A549 (cell line): Measurements from ENCODE around the gene STRN3. TPM values are rescaled to one million over a fixed set of nuclear protein-coding genes. Genes with fewer than 3 reads are reported as not detected.
"Not testable (repeated sequence)": the region's sequence is repeated elsewhere in the genome, so short reads cannot be mapped to it uniquely, and the experiment has no call there.

Experiments used
- ATAC-seq, 2 experiments: fragments of 200-7000 bp in 1 of 2; fragments of >200 bp in 1 of 2; cut with Nextera tagmentation in 1 of 2; cut with Tn5 transposase in 1 of 2; 3 replicates each; pipeline versions ENCODE4 v1.8.0 to v1.9.1; 2018 to 2020; ENCODE audit warnings: mild to moderate bottlenecking in 1 of 2, moderate library complexity in 1 of 2
- CTCF ChIA-PET: fragments of 300-600 bp; sonication (Branson Sonifier 250); formaldehyde crosslinking; extraction: SDS; loops from one replicate; lab custom pipeline; 2021; ENCODE audit warnings: antibody characterized with exemption, inconsistent platforms; lab: Yijun Ruan, JAX
- POLR2A ChIA-PET: fragments of 350-600 bp; formaldehyde crosslinking; extraction: SDS; loops from one replicate; lab custom pipeline; 2021; ENCODE audit warnings: antibody characterized with exemption, inconsistent platforms; lab: Yijun Ruan, JAX
- DNase-seq, 2 experiments: peaks; one replicate each; pipeline versions ENCODE4 v3.0.0 to v3.0.0-alpha.2; 2011 to 2016; ENCODE audit warnings: low read depth in 1 of 2, low spot score in 1 of 2
- FAIRE-seq: peaks from 2 replicates; lab custom pipeline; 2011; peaks lifted over from hg19 to GRCh38; lab: Jason Lieb, UNC
- H3K27ac ChIP-seq, 2 experiments: fragments of >200 bp; sonication (Bioruptor Twin); formaldehyde crosslinking; 3 replicates each; pipeline ENCODE4 v1.5.1; 2016 to 2017
- H3K4me1 ChIP-seq: fragments of >200 bp; sonication (Bioruptor Twin); formaldehyde crosslinking; 3 replicates; pipeline ENCODE4 v1.6.1; 2016
- H3K4me2 ChIP-seq: fragments of >200 bp; sonication (Bioruptor Twin); formaldehyde crosslinking; 3 replicates; pipeline ENCODE4 v1.6.1; 2016
- H3K4me3 ChIP-seq: fragments of >200 bp; sonication (Bioruptor Twin); formaldehyde crosslinking; 3 replicates; pipeline ENCODE4 v1.5.1; 2016
- H3K9me3 ChIP-seq: fragments of >200 bp; sonication (Bioruptor Twin); formaldehyde crosslinking; 3 replicates; pipeline ENCODE4 v1.6.1; 2016
- CEBPB ChIP-seq, 2 experiments: fragments of >200 bp in 1 of 2; sonication (Bioruptor Twin) in 1 of 2; formaldehyde crosslinking in 1 of 2; IDR thresholded peaks; 2 replicates each; pipeline ENCODE4 v1.6.1; 2012 to 2016
- CTCF ChIP-seq: fragments of >200 bp; sonication (Bioruptor Twin); formaldehyde crosslinking; IDR thresholded peaks from 3 replicates; pipeline ENCODE4 v1.5.1; 2016
- FOSL2 ChIP-seq, 2 experiments: fragments of 450-650 bp in 1 of 2; fragments of >200 bp in 1 of 2; sonication (Bioruptor Twin) in 1 of 2; formaldehyde crosslinking; IDR thresholded peaks; 2 replicates each; pipeline versions ENCODE4 v1.5.0 to v1.6.1; 2016 to 2020; ENCODE audit warnings: mild to moderate bottlenecking in 1 of 2, moderate library complexity in 1 of 2
- FOXS1 ChIP-seq: fragments of 250-450 bp; sonication (Bioruptor Pico); IDR thresholded peaks from 2 replicates; pipeline ENCODE4 v1.5.0; 2020; ENCODE audit warnings: mild to moderate bottlenecking, moderate library complexity
- HOXA7 ChIP-seq: fragments of 250-450 bp; sonication (Bioruptor Pico); IDR thresholded peaks from 2 replicates; pipeline ENCODE4 v1.5.0; 2020; ENCODE audit warnings: mild to moderate bottlenecking, moderate library complexity
- MAX ChIP-seq: IDR thresholded peaks from 2 replicates; pipeline ENCODE4 v1.6.1; 2012
- MAZ ChIP-seq: fragments of 150-350 bp; IDR thresholded peaks from 2 replicates; pipeline ENCODE4 v1.6.1; 2014; ENCODE audit warnings: antibody characterized with exemption, low read depth, low read length, borderline replicate concordance
- NFE2L2 ChIP-seq: fragments of 150-350 bp; conservative IDR thresholded peaks from 2 replicates; pipeline ENCODE4 v1.6.1; 2014; ENCODE audit warnings: low read length
- POLR2A ChIP-seq: IDR thresholded peaks from 2 replicates; pipeline ENCODE4 v1.6.1; 2012; ENCODE audit warnings: mild to moderate bottlenecking, low read length
- POLR2AphosphoS2 ChIP-seq: conservative IDR thresholded peaks from 2 replicates; pipeline ENCODE4 v1.6.1; 2012; ENCODE audit warnings: low read length, improper control_type of control experiment, inconsistent platforms
- RAD21 ChIP-seq, 2 experiments: fragments of >200 bp in 1 of 2; sonication (Bioruptor Twin) in 1 of 2; formaldehyde crosslinking in 1 of 2; IDR thresholded peaks in 1 of 2; conservative IDR thresholded peaks in 1 of 2; 2 replicates in 1 of 2; 3 replicates in 1 of 2; pipeline ENCODE4 v1.6.1; 2012 to 2018; ENCODE audit warnings: inconsistent platforms in 1 of 2
- SMC3 ChIP-seq: fragments of >200 bp; sonication (Bioruptor Twin); formaldehyde crosslinking; IDR thresholded peaks from 3 replicates; pipeline ENCODE4 v1.6.1; 2018; ENCODE audit warnings: inconsistent platforms
- WGBS: methylation state at CpG from one replicate; pipeline ENCODE4 v1.1.6; 2017; ENCODE audit errors: missing lambda C conversion rate; 5-methylcytosine and 5-hydroxymethylcytosine counted together
- polyA plus RNA-seq, 4 experiments: library from polyadenylated mRNA; depleted of rRNA in 3 of 4; stranded (reverse); fragments of >200 nt; fragmentation: RNase III in 1 of 4; extraction: RNeasy Plus Mini Kit Qiagen cat#74134 plus additional on column Dnase treatment in 1 of 4; gene quantifications; 2 replicates in 3 of 4; 3 replicates in 1 of 4; pipeline ENCODE4 v1.2.3, GENCODE V29; 2011 to 2017
- TF ChIP-seq, protein P1 (sequence below): fragments of 450-650 bp; IDR thresholded peaks from 2 replicates; pipeline ENCODE4 v1.6.1; 2014; ENCODE audit warnings: antibody characterized with exemption
- TF ChIP-seq, protein P2 (sequence below): IDR thresholded peaks from 2 replicates; pipeline ENCODE4 v1.6.1; 2012

STRN3 gene
- polyA plus RNA-seq, 2 of the 4 experiments (the other 2 are of a cell fraction) = 22.1 to 44.8 TPM

GRCh38 chr14:30967364-30968098 is 58.6 kb downstream of the STRN3 start:
- POLR2A ChIA-PET, H3K9me3 ChIP-seq, FAIRE-seq, CTCF ChIA-PET: not testable (repeated sequence)
- ATAC-seq = peak in 1 of 2 experiments; percentile 62; a peak in 3 of 6 replicates
- 2% methylated on average over 11 of the region's 11 CpGs for WGBS
- Histone ChIP-seq H3K27ac (peak overlapping the region; percentile 62 to 81), H3K4me3 (peak overlapping the region; percentile 30), H3K4me1 (peaks cover 52% of the 10 kb centered on the region), H3K4me2 (peak overlapping the region; percentile 97)
- peak in 1 of 2 experiments; percentile 44 for DNase-seq
- 0 out of 2 replicates have a peak, but pooled peaks have one; percentile 30 for TF ChIP-seq MAX

- ATAC-seq (peak; percentile 91 to 94), FAIRE-seq (no peak), DNase-seq (peak; percentile 23 to 53)
- 0 out of 5 replicates have a peak, but pooled peaks of 1 of the 2 experiments have one; percentile 0 for TF ChIP-seq RAD21 (conservative IDR thresholded peaks at IDR 0.05 in 1 of 2, IDR thresholded peaks at IDR 0.05 in 1 of 2)
- no peak for TF ChIP-seq FOSL2 (IDR thresholded peaks at IDR 0.05)
- TF ChIP-seq FOSL2 (CRISPR knock-in tag; IDR thresholded peaks at IDR 0.05) = peak; percentile 3; the same call in 1 of the 2 replicates
- TF ChIP-seq POLR2AphosphoS2 = no peak
- TF ChIP-seq, protein P1, sequence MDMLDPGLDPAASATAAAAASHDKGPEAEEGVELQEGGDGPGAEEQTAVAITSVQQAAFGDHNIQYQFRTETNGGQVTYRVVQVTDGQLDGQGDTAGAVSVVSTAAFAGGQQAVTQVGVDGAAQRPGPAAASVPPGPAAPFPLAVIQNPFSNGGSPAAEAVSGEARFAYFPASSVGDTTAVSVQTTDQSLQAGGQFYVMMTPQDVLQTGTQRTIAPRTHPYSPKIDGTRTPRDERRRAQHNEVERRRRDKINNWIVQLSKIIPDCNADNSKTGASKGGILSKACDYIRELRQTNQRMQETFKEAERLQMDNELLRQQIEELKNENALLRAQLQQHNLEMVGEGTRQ = no peak
- no peak for TF ChIP-seq FOXS1
- POLR2A ChIA-PET = no interaction called here
- H3K27ac ChIP-seq = peak overlapping the region; percentile 62 to 81
- peak overlapping the region; percentile 30 for H3K4me3 ChIP-seq
- peak overlapping the region; percentile 97 for H3K4me2 ChIP-seq
- no peaks in the 10 kb centered on the region for H3K9me3 ChIP-seq
- WGBS = 16% methylated on average over 15 of the region's 15 CpGs
- peaks cover 50% of the 10 kb centered on the region for H3K4me1 ChIP-seq
- CTCF ChIA-PET = interaction anchor here (0.6 kb wide), 1 partner anchor 23 kb away, joined by 3 read pairs; no protein-coding TSS in a partner anchor
Measured at GRCh38 chr14:30966415-30967363, 59.5 kb downstream of the STRN3 start.

DNA sequence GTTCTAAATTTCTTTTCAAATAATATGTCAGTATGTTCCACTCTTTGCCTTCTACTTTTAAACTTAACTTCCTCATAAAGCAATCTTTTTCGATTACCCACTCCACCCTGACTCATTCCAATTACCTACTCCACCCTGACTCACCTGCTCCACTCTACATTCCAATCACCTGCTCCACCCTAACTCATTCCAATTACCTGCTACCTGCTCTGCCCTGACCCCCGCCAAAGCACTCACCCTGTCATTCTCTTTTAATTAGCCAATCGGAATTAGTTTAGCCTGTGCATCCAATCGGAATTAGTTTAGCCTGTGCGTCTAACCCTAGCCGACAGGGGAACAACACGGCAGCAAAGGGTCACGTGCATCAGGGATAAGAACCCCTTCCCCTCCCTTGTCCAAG is 60.3 kb downstream of the STRN3 start:
- ATAC-seq = peak in 1 of 2 experiments; percentile 13; a peak in 3 of 6 replicates
- 60% methylated on average over 8 of the region's 8 CpGs for WGBS
- POLR2A ChIA-PET = not testable (repeated sequence)

DNA sequence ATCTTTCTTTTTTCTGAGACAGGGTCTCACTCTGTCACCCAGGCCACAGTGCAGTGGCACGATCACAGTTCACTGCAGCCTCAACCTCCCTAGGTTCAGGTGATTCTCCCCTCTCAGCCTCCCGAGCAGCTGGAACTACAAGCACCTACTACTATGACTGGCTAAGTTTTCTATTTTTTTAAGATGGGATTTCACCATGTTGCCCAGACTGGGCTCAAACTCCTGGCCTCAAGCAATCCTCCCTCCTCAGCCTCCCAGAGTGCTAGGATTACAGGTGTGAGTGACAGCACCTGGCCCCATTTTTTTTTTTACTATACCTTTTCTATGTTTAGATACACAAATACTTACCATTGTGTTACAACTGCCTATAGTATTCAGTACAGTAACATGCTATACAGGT is 63.6 kb downstream of the STRN3 start:
- FAIRE-seq, H3K9me3 ChIP-seq, CTCF ChIA-PET, DNase-seq, ATAC-seq, POLR2A ChIA-PET, H3K4me3 ChIP-seq, H3K27ac ChIP-seq, H3K4me2 ChIP-seq: not testable (repeated sequence)
- WGBS = 94% methylated on average over 2 of the region's 2 CpGs
- H3K4me1 ChIP-seq = peaks cover 45% of the 10 kb centered on the region

More for the DNA sequence above, 60.3 kb downstream of the STRN3 start:
- H3K4me3 ChIP-seq, FAIRE-seq, CTCF ChIA-PET, DNase-seq, H3K9me3 ChIP-seq: not testable (repeated sequence)
- H3K27ac ChIP-seq = peak overlapping the region in 1 of 2 experiments; percentile 81; a peak in 4 of 6 replicates
- H3K4me1 ChIP-seq = peaks cover 45% of the 10 kb centered on the region
- H3K4me2 ChIP-seq = peak overlapping the region; percentile 97

- Histone ChIP-seq H3K27ac (no peak overlapping the region), H3K4me3 (no peak overlapping the region), H3K4me1 (peaks cover 34% of the 10 kb centered on the region), H3K9me3 (no peaks in the 10 kb centered on the region), H3K4me2 (no peak overlapping the region)
- CTCF ChIA-PET = no interaction called here
- no peak for FAIRE-seq
- no peak for ATAC-seq
- DNase-seq = no peak
- 89% methylated on average over 5 of the region's 5 CpGs for WGBS
- POLR2A ChIA-PET = no interaction called here
- TF ChIP-seq CTCF (no peak), NFE2L2 (no peak), MAZ (no peak), SMC3 (no peak), CEBPB (IDR thresholded peaks at IDR 0.05) (no peak), HOXA7 (no peak), MAX (no peak), POLR2A (no peak)
- TF ChIP-seq, protein P2, sequence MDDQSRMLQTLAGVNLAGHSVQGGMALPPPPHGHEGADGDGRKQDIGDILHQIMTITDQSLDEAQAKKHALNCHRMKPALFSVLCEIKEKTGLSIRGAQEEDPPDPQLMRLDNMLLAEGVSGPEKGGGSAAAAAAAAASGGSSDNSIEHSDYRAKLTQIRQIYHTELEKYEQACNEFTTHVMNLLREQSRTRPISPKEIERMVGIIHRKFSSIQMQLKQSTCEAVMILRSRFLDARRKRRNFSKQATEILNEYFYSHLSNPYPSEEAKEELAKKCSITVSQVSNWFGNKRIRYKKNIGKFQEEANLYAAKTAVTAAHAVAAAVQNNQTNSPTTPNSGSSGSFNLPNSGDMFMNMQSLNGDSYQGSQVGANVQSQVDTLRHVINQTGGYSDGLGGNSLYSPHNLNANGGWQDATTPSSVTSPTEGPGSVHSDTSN = no peak
- TF ChIP-seq, protein P1 = no peak
Measured at GRCh38 chr14:30961330-30961729, 64.8 kb downstream of the STRN3 start.
